Measurements from ENCODE around the gene APEH.

Gene APEH

GRCh38 chr3:49673715-49674496 is at the start of gene APEH:
Gene APEH, plus strand, starts transcription at chr3:49674351. Its CDS starts 51 bp downstream, at chr3:49674402.
- DNase-seq (ENCODE audit: low read depth), result peak; percentile 97
- no peak for TF ChIP-seq CTCF (conservative IDR thresholded peaks at IDR 0.05; ENCODE audit: low read length)
- peak within 1 kb of the TSS; percentile 89 for H3K4me3 ChIP-seq (ENCODE audit: low read length)

GRCh38 chr3:49625071-49625470 is 49.1 kb upstream of the APEH start:
- no peak overlapping the region for H3K4me3 ChIP-seq (ENCODE audit: low read length)
- no peak for TF ChIP-seq CTCF (conservative IDR thresholded peaks at IDR 0.05; ENCODE audit: low read length)
- DNase-seq (ENCODE audit: low read depth), result no peak

- H3K4me3 ChIP-seq (ENCODE audit: low read length), result no peak overlapping the region
- peak; percentile 43 for DNase-seq (ENCODE audit: low read depth)
- no peak for TF ChIP-seq CTCF (conservative IDR thresholded peaks at IDR 0.05; ENCODE audit: low read length)
Measured at GRCh38 chr3:49626101-49626581, 48.0 kb upstream of the APEH start.

- no peak overlapping the region for H3K4me3 ChIP-seq (ENCODE audit: low read length)
- DNase-seq (ENCODE audit: low read depth), result no peak
- no peak for TF ChIP-seq CTCF (conservative IDR thresholded peaks at IDR 0.05; ENCODE audit: low read length)
Measured at GRCh38 chr3:49626796-49627195, 47.4 kb upstream of the APEH start.

- DNase-seq (ENCODE audit: low read depth), result no peak
- H3K4me3 ChIP-seq (ENCODE audit: low read length), result no peak overlapping the region
- TF ChIP-seq CTCF (conservative IDR thresholded peaks at IDR 0.05; ENCODE audit: low read length), result no peak
Measured at GRCh38 chr3:49627634-49628033, 46.5 kb upstream of the APEH start.

GRCh38 chr3:49628249-49628648 is 45.9 kb upstream of the APEH start:
- no peak for DNase-seq (ENCODE audit: low read depth)
- H3K4me3 ChIP-seq (ENCODE audit: low read length), result no peak overlapping the region
- TF ChIP-seq CTCF (conservative IDR thresholded peaks at IDR 0.05; ENCODE audit: low read length), result no peak

GRCh38 chr3:49629451-49629850 is 44.7 kb upstream of the APEH start:
- no peak for TF ChIP-seq CTCF (conservative IDR thresholded peaks at IDR 0.05; ENCODE audit: low read length)
- no peak for DNase-seq (ENCODE audit: low read depth)
- no peak overlapping the region for H3K4me3 ChIP-seq (ENCODE audit: low read length)

Measured in AG10803 (cell line).